ENCODE data around the gene C2orf15. TPM values are rescaled to one million over a fixed set of nuclear protein-coding genes. Genes with fewer than 3 reads are reported as not detected.

C2orf15 gene
- total and polyA plus RNA-seq, 9 of the 15 experiments (the other 6 are each of a cell fraction or from before 2014, with no cell fraction given) = 0.04 to 0.27 (median 0.15) TPM; not detected in 1

GRCh38 chr2:99096728-99097127 lies 44.8 kb upstream of the C2orf15 start (continued):
- TF ChIP-seq HCFC1 (IDR thresholded peaks at IDR 0.05; ENCODE audit: low read depth, low read length) (no peak), HDGF (IDR thresholded peaks at IDR 0.05) (no peak), RBM17 (IDR thresholded peaks at IDR 0.05; ENCODE audit: borderline replicate concordance, low read depth, low read length) (no peak), CREB3 (tag; conservative IDR thresholded peaks at IDR 0.05; ENCODE audit: low read depth) (no peak), LEF1 (IDR thresholded peaks at IDR 0.05) (no peak), KDM4B (IDR thresholded peaks at IDR 0.05; ENCODE audit: borderline replicate concordance in 2 of 2, low read depth in 1 of 2) (no peak)

- WGBS (ENCODE audit: insufficient coverage, low coverage, missing lambda C conversion rate) = 3% methylated on average over 3 of the region's 3 CpGs
- BruUV-seq (replicated peaks) = no TSS peak
- Histone ChIP-seq H3K4me1 (replicated peaks in 1 of 2; ENCODE audit: control insufficient read depth in 2 of 2, insufficient read depth in 2 of 2, low read length in 2 of 2) (no peaks in the 10 kb centered on the region; a peak in 2 of 5 replicates), H3K9ac (ENCODE audit: insufficient read depth in 1 of 2, low read depth in 2 of 2, low read length in 2 of 2) (no peak overlapping the region), H3K4me2 (ENCODE audit: insufficient read depth, low read length) (no peak overlapping the region), H3K79me2 (ENCODE audit: control insufficient read depth, insufficient read depth, low read length) (no peaks in the 10 kb centered on the region), H2AFZ (ENCODE audit: low read depth, low read length) (no peak overlapping the region), H3K9me3 (replicated peaks; ENCODE audit: control insufficient read depth, insufficient read depth, low read depth, low read length) (0 out of 2 replicates have a peak, but pooled peaks cover 2% of the 10 kb centered on the region), H3K27ac (ENCODE audit: extremely low read depth, low read depth, low read length) (no peak overlapping the region), H3K9me1 (ENCODE audit: control insufficient read depth, insufficient read depth, low read length) (no peaks in the 10 kb centered on the region), H4K20me1 (replicated peaks; ENCODE audit: control insufficient read depth, insufficient read depth, low read length) (no peaks in the 10 kb centered on the region), H3K4me3 (no peak overlapping the region), H3K27me3 (ENCODE audit: control insufficient read depth in 2 of 2, insufficient read depth in 2 of 2, low read length in 2 of 2) (no peaks in the 10 kb centered on the region), H3K36me3 (ENCODE audit: control insufficient read depth, insufficient read depth, low read length) (no peaks in the 10 kb centered on the region)
- ChIA-PET CTCF (ENCODE audit: low intra/inter-chr PET ratio) (no interaction called here), POLR2A (no interaction called here)
- intact Hi-C loops (cut with micrococcal nuclease) (no loop called here), in situ Hi-C loops (cut with MboI) (no loop called here)
- DNase-seq (ENCODE audit: extremely low read depth in 1 of 4, low spot score in 3 of 4) = peak in 1 of 4 experiments; percentile 7
- FAIRE-seq = no peak
- peak; percentile 70 for ATAC-seq
- no peak for TF ChIP-seq OTX1 (CRISPR knock-in tag; IDR thresholded peaks at IDR 0.05)
- TF ChIP-seq CEBPB (tag; IDR thresholded peaks at IDR 0.05) = peak; percentile 84
- TF ChIP-seq CEBPG (CRISPR knock-in tag; IDR thresholded peaks at IDR 0.05) = no peak
- TF ChIP-seq CEBPG (tag; conservative IDR thresholded peaks at IDR 0.05 in 1 of 2, IDR thresholded peaks at IDR 0.05 in 1 of 2) = peak; percentile 66 to 83; a peak in 3 of 4 replicates
These were observed 39.8 kb upstream of the C2orf15 start for GRCh38 chr2:99101697-99102096.
